ENCODE data around the gene INKA2. TPM values are rescaled to one million over a fixed set of nuclear protein-coding genes. Genes with fewer than 3 reads are reported as not detected.

INKA2 gene
- total and polyA plus RNA-seq, 4 donors: 0.26 to 0.67 (median 0.52) TPM

- Histone ChIP-seq H3K4me3 (ENCODE audit: low read depth in 1 of 3, low read length in 3 of 3) (no peak overlapping the region), H3K9me3 (ENCODE audit: control insufficient read depth in 4 of 4, low read length in 3 of 4) (no peaks in the 10 kb centered on the region), H3K27ac (ENCODE audit: low read depth in 1 of 2, low read length in 2 of 2) (no peak overlapping the region), H3K36me3 (ENCODE audit: control insufficient read depth in 4 of 4, insufficient read depth in 3 of 4, low read depth in 1 of 4, low read length in 3 of 4) (no peaks in the 10 kb centered on the region), H3K27me3 (ENCODE audit: control insufficient read depth in 4 of 4, insufficient read depth in 4 of 4, low read length in 3 of 4) (no peaks in the 10 kb centered on the region), H3K4me1 (ENCODE audit: control insufficient read depth in 4 of 4, insufficient read depth in 4 of 4, low read length in 3 of 4) (no peaks in the 10 kb centered on the region), H3K9ac (ENCODE audit: low read depth in 1 of 2, low read length in 2 of 2) (no peak overlapping the region)
- no peak for TF ChIP-seq HNF4G (IDR thresholded peaks at IDR 0.05)
- TF ChIP-seq REST (IDR thresholded peaks at IDR 0.05): no peak
- TF ChIP-seq YY1 (IDR thresholded peaks at IDR 0.05): no peak
- no peak for TF ChIP-seq HNF4A (conservative IDR thresholded peaks at IDR 0.05)
- no peak for TF ChIP-seq JUND (IDR thresholded peaks at IDR 0.05)
- TF ChIP-seq CTCF (IDR thresholded peaks at IDR 0.05; ENCODE audit: low read depth, low read length, missing input control): no peak
- no peak for TF ChIP-seq SP1 (IDR thresholded peaks at IDR 0.05)
- no peak for TF ChIP-seq ATF3 (IDR thresholded peaks at IDR 0.05)
- no peak for TF ChIP-seq NR2F2 (IDR thresholded peaks at IDR 0.05)
- no peak for TF ChIP-seq TAF1 (conservative IDR thresholded peaks at IDR 0.05)
- TF ChIP-seq MAX (IDR thresholded peaks at IDR 0.05): no peak
- TF ChIP-seq RAD21 (IDR thresholded peaks at IDR 0.05): no peak
- TF ChIP-seq RXRA (IDR thresholded peaks at IDR 0.05): no peak
- no peak for TF ChIP-seq GABPA (IDR thresholded peaks at IDR 0.05 in 1 of 2, conservative IDR thresholded peaks at IDR 0.05 in 1 of 2)
- no peak for TF ChIP-seq FOXA1 (IDR thresholded peaks at IDR 0.05)
- no peak for TF ChIP-seq EGR1 (IDR thresholded peaks at IDR 0.05; ENCODE audit: low read depth in 2 of 2)
- no peak for TF ChIP-seq FOXA2 (IDR thresholded peaks at IDR 0.05)
- 91% methylated on average over 4 of the region's 4 CpGs for WGBS
- peak; percentile 21 for DNase-seq (ENCODE audit: low spot score)
These were observed 8.5 kb downstream of the INKA2 start for GRCh38 chr1:111730706-111731105.

- H3K27me3 ChIP-seq (ENCODE audit: control insufficient read depth in 4 of 4, insufficient read depth in 4 of 4, low read length in 3 of 4): no peaks in the 10 kb centered on the region
- TF ChIP-seq ATF3 (IDR thresholded peaks at IDR 0.05) (no peak), RXRA (IDR thresholded peaks at IDR 0.05) (no peak), FOXA1 (IDR thresholded peaks at IDR 0.05) (no peak), ZBTB33 (IDR thresholded peaks at IDR 0.05) (no peak), FOXA2 (IDR thresholded peaks at IDR 0.05) (no peak), YY1 (IDR thresholded peaks at IDR 0.05) (no peak), TAF1 (conservative IDR thresholded peaks at IDR 0.05) (no peak), SP1 (IDR thresholded peaks at IDR 0.05) (no peak), GABPA (IDR thresholded peaks at IDR 0.05 in 1 of 2, conservative IDR thresholded peaks at IDR 0.05 in 1 of 2) (no peak), NR2F2 (IDR thresholded peaks at IDR 0.05) (no peak), HNF4A (conservative IDR thresholded peaks at IDR 0.05) (no peak), CTCF (IDR thresholded peaks at IDR 0.05; ENCODE audit: low read depth, low read length, missing input control) (no peak)
- no peak overlapping the region for H3K27ac ChIP-seq (ENCODE audit: low read depth in 1 of 2, low read length in 2 of 2)
- no peak overlapping the region for H3K9ac ChIP-seq (ENCODE audit: low read depth in 1 of 2, low read length in 2 of 2)
- DNase-seq (ENCODE audit: low spot score): peak; percentile 28
- H3K36me3 ChIP-seq (ENCODE audit: control insufficient read depth in 4 of 4, insufficient read depth in 3 of 4, low read depth in 1 of 4, low read length in 3 of 4): no peaks in the 10 kb centered on the region
- 94% methylated on average over 7 of the region's 7 CpGs for WGBS
- H3K4me3 ChIP-seq (ENCODE audit: low read depth in 1 of 3, low read length in 3 of 3): no peak overlapping the region
- no peaks in the 10 kb centered on the region for H3K9me3 ChIP-seq (ENCODE audit: control insufficient read depth in 4 of 4, low read length in 3 of 4)
- no peaks in the 10 kb centered on the region for H3K4me1 ChIP-seq (ENCODE audit: control insufficient read depth in 4 of 4, insufficient read depth in 4 of 4, low read length in 3 of 4)
These were observed 9.1 kb downstream of the INKA2 start for GRCh38 chr1:111729946-111730681.
